VCaP (cell line): Measurements from ENCODE around the gene LAMA5.

Experiments used
- H3K27ac ChIP-seq: fragments of 450-650 bp; 2 replicates; pipeline ENCODE4 v1.5.1; 2017
- CTCF ChIP-seq: fragments of 450-650 bp; conservative IDR thresholded peaks from 2 replicates; pipeline ENCODE4 v1.5.1; 2017; ENCODE audit warnings: mild to moderate bottlenecking, moderate library complexity

Gene LAMA5

GRCh38 chr20:62395311-62396242 lies 28.5 kb upstream of the LAMA5 start:
- TF ChIP-seq CTCF: 0 out of 2 replicates have a peak, but pooled peaks have one; percentile 20
- H3K27ac ChIP-seq: no peak overlapping the region

GRCh38 chr20:62394248-62395245 lies 27.4 kb upstream of the LAMA5 start:
- no peak overlapping the region for H3K27ac ChIP-seq
- TF ChIP-seq CTCF: no peak

GRCh38 chr20:62393830-62394229 lies 26.7 kb upstream of the LAMA5 start:
- no peak for TF ChIP-seq CTCF
- no peak overlapping the region for H3K27ac ChIP-seq

GRCh38 chr20:62393335-62393665 lies 26.2 kb upstream of the LAMA5 start:
- no peak for TF ChIP-seq CTCF
- H3K27ac ChIP-seq: no peak overlapping the region

- TF ChIP-seq CTCF: no peak
- no peak overlapping the region for H3K27ac ChIP-seq
Observed at GRCh38 chr20:62392621-62393334, 25.7 kb upstream of the LAMA5 start.

- TF ChIP-seq CTCF: no peak
Observed at GRCh38 chr20:62392077-62392418, 24.9 kb upstream of the LAMA5 start.

More at GRCh38 chr20:62392077-62392418, 24.9 kb upstream of the LAMA5 start:
- H3K27ac ChIP-seq: peak overlapping the region; percentile 92; the same call in 1 of the 2 replicates
